Muscle of leg (tissue), 11 donors: ENCODE measurements around the gene DUSP10. TPM values are rescaled to one million over a fixed set of nuclear protein-coding genes. Genes with fewer than 3 reads are reported as not detected.

Experiments used
- DNase-seq: peaks from one replicate; pipeline ENCODE4 v3.0.0; 2013
- H3K27ac ChIP-seq: one replicate; pipeline ENCODE4 v1.5.1; 2013; ENCODE audit warnings: mild to moderate bottlenecking, low read length, control low read depth
- H3K27me3 ChIP-seq: one replicate; pipeline ENCODE4 v1.6.1; 2013; ENCODE audit warnings: low read length; ENCODE audit not compliant: control insufficient read depth, insufficient read depth
- H3K36me3 ChIP-seq: one replicate; pipeline ENCODE4 v1.6.1; 2013; ENCODE audit warnings: low read length; ENCODE audit not compliant: control insufficient read depth, insufficient read depth
- H3K4me1 ChIP-seq: one replicate; pipeline ENCODE4 v1.6.1; 2013; ENCODE audit warnings: low read length; ENCODE audit not compliant: control insufficient read depth, insufficient read depth
- H3K4me3 ChIP-seq: one replicate; pipeline ENCODE4 v1.5.1; 2013; ENCODE audit warnings: low read length, control low read depth
- H3K9me3 ChIP-seq: replicated peaks from 2 replicates; pipeline ENCODE4 v1.6.1; 2013; ENCODE audit warnings: low read depth, low read length; ENCODE audit not compliant: control insufficient read depth
- WGBS: methylation state at CpG from one replicate; pipeline ENCODE4 v1.1.5; 2013; ENCODE audit warnings: missing lambda C conversion rate; ENCODE audit not compliant: insufficient coverage; 5-methylcytosine and 5-hydroxymethylcytosine counted together
- polyA plus RNA-seq, 8 donors: library from polyadenylated mRNA; unstranded; fragments of 120-200 nt; gene quantifications; one replicate each; pipeline versions ENCODE4 v1.2.1 to v1.2.3, GENCODE V29; 2013; ENCODE audit warnings: inconsistent platforms in 1 of 8, low replicate concordance in 1 of 8; ENCODE audit not compliant: insufficient read length in 8 of 8, insufficient read depth in 1 of 8
- total RNA-seq: library from RNA; stranded (reverse); fragments of 120-200 nt; gene quantifications from one replicate; pipeline ENCODE4 v1.2.4, GENCODE V29; 2013

Gene DUSP10
- total and polyA plus RNA-seq, 9 donors = 9.5 to 45.9 (median 14.9) TPM

DNA sequence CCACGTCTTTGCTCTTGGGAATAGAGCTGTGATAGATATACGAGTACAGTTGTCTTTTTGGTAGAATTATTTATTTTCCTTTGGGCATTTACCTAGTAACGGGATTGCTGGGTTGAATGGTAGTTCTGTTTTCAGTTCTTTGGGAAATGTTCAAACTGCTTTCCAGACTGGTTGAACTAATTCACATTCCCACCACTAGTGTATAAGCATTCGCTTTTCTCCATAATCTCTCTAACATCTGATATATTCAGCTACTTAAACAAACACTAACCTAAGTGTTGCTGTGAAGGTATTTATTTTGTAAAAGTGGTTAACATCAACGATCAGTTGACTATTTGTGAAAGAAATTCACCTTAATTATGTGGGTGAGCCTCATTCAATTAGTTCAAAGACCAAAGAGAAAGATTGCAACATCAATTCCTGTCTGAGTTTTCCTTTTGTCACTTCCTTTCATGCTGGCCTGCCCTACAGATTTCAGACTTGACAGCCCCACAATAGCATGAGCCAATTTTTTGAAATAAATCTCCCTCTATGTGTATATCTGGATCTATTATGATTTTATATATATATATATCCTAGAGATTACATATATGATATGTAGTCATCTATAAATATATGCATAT is 26.7 kb upstream of the DUSP10 start:
- Histone ChIP-seq H3K4me1 (no peaks in the 10 kb centered on the region), H3K27ac (no peak overlapping the region), H3K9me3 (no peaks in the 10 kb centered on the region), H3K36me3 (no peaks in the 10 kb centered on the region), H3K4me3 (no peak overlapping the region), H3K27me3 (no peaks in the 10 kb centered on the region)
- no peak for DNase-seq
- no CpG with 5 or more reads among the region's 5 CpGs for WGBS

DNA sequence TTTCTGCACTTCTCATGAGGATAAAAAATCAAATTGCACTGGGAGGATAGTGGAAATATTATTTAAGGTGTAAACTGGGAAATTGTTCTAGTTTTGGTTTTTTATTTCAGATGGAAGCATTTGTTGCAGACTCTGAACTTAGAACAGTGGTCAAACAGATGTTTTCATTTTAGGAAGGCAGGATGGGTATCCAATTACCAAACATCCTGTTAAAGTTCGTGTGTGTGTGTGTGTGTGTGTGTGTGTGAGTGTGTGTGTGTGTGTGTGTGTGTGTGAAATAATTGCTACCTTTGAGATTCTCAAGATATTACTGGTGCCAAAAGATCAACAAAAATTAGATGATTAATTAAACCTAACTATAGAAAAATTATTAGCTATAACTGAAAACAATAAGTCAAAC is 24.3 kb upstream of the DUSP10 start:
- Histone ChIP-seq H3K27me3 (no peaks in the 10 kb centered on the region), H3K36me3 (no peaks in the 10 kb centered on the region), H3K4me3 (no peak overlapping the region), H3K4me1 (no peaks in the 10 kb centered on the region), H3K9me3 (no peaks in the 10 kb centered on the region), H3K27ac (no peak overlapping the region)
- WGBS = no CpG with 5 or more reads among the region's 1 CpG
- DNase-seq = peak; percentile 53

DNA sequence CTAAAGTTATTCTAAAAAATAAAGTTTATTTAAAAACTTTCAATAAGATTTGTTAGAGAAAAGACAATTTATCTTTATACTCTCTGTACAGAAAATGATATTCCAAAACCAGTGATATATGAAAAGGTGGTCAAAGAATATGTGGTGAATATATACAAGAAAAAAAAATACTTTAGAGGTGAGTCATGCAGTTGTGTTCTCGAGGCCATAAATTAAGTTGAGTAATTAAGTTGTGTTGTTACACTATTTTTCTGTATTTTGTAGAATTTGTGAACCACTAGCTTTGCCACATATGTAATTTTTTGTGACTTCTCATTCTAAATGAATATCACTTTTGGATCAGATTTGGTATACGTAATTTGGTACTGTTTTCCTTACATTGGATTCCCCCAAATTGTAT is 23.6 kb upstream of the DUSP10 start:
- WGBS = no CpG with 5 or more reads among the region's 2 CpGs
- Histone ChIP-seq H3K27me3 (no peaks in the 10 kb centered on the region), H3K27ac (no peak overlapping the region), H3K36me3 (no peaks in the 10 kb centered on the region), H3K9me3 (no peaks in the 10 kb centered on the region), H3K4me1 (no peaks in the 10 kb centered on the region), H3K4me3 (no peak overlapping the region)
- no peak for DNase-seq

DNA sequence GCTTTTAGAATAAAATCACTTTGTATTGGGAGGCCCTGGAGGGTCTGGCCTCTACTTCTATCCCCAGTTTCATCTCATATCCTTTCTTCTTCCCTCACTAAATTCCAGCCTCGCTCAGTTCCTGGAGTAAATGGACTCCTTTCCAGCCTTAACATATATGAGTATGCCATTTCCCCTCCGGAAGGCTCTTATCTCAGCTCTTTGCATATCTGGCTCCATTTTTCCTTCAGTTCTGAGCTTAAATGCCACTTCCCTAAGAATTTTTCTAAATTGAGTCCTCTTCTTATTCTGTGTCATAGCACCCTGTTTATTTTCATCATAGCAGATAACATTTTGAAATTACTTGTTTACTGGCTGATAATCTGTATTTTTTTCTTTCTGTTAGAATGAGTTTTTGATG is 20.2 kb upstream of the DUSP10 start:
- DNase-seq = no peak
- WGBS = 84% methylated on average over 2 of the region's 2 CpGs
- no peaks in the 10 kb centered on the region for H3K36me3 ChIP-seq
- no peaks in the 10 kb centered on the region for H3K9me3 ChIP-seq
- no peak overlapping the region for H3K4me3 ChIP-seq
- H3K27me3 ChIP-seq = no peaks in the 10 kb centered on the region
- no peaks in the 10 kb centered on the region for H3K4me1 ChIP-seq
- H3K27ac ChIP-seq = no peak overlapping the region

DNA sequence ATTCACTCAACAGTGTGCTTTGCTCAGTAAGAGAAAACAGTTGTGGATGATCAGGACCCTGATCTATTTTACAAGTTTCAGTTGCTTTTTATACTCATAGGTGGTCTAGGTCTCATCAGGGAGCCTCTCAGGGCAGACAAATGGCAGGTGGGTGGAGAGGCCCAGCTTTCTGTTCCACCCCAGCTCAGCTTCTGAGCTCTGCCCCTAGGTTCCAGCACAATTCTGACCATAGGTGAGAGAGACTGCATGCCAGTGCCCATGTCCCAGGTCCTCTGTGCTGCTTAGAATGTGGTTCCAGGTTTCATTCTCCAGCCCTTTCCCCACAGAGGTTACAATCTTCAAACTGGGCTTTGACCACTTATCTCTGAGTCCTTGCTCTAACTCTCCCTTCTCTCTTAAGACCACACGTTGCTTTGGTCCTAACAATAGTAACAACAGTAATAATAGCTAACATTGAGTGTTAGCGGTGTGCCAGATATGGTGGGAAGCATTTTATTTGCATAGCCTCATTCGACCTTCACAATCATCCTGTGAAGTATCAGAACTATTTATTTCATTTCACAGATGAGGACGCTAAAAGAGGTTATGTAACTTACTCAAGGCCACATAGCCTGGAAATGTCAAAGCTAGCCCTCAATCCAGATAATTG is 19.6 kb upstream of the DUSP10 start:
- Histone ChIP-seq H3K27me3 (no peaks in the 10 kb centered on the region), H3K27ac (no peak overlapping the region), H3K36me3 (no peaks in the 10 kb centered on the region), H3K9me3 (no peaks in the 10 kb centered on the region), H3K4me1 (no peaks in the 10 kb centered on the region), H3K4me3 (no peak overlapping the region)
- no peak for DNase-seq
- WGBS = no CpG with 5 or more reads among the region's 4 CpGs

DNA sequence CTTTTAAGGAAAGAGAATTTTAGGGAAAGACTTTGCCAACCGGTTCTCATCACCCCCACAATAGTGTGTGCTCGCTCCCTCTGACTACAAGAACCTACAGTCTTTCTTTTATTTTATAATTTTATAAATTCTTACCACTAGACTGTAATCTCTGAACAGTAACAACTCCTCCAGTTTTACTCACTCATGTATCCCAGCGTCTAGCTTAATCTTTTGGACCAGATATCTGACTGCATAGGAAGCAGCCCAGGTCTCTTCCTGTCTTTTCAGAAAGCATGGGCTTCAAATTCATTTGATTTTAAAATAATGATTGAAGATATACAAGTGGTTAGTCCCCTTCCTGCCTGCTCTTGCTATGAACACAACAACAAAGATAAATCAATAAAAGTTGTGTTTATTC is 19.0 kb upstream of the DUSP10 start:
- Histone ChIP-seq H3K4me1 (no peaks in the 10 kb centered on the region), H3K27ac (no peak overlapping the region), H3K36me3 (no peaks in the 10 kb centered on the region), H3K27me3 (no peaks in the 10 kb centered on the region), H3K4me3 (no peak overlapping the region), H3K9me3 (no peaks in the 10 kb centered on the region)
- DNase-seq = no peak
- WGBS = no CpG with 5 or more reads among the region's 3 CpGs

DNA sequence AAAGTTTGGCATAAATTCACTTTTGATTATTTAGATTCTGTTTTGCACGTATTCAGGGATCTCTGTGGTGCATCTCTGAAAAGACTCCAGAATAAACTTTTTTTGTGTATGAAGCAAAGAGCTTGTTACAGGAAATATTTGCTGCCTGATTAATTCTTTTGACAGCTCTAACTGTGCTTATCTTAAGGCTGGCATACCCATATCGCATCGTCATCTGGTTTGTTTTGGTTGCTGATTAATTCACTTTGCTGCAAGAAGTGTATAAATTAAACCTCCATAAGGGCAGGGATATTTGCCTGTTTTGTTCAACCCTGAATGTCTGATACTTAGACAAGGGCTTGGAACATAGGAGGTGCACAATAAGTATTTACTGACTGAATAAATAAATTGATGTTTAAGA is 17.5 kb upstream of the DUSP10 start:
- no peak overlapping the region for H3K4me3 ChIP-seq
- no peaks in the 10 kb centered on the region for H3K36me3 ChIP-seq
- no peak for DNase-seq
- H3K27ac ChIP-seq = no peak overlapping the region
- H3K4me1 ChIP-seq = no peaks in the 10 kb centered on the region
- H3K27me3 ChIP-seq = no peaks in the 10 kb centered on the region
- H3K9me3 ChIP-seq = no peaks in the 10 kb centered on the region
- WGBS = no CpG with 5 or more reads among the region's 3 CpGs

DNA sequence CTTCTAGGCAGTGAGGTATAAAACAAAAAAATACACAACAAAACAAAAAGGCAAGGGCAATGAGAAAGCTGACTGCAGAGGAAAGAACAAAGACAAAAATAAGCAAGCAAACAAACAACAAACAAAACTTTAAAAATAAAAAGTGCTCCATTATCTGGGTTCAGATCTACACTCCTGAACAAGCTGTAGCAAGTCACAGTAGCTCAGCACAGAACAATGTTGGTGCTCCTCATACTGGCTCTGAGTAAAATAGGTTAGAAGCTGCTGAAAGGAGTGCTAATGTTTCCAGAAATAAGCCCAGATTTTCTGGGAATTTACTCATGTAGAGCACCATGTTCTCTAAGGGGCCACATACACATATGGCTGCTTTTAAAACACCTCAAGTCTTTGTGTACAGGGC is 16.6 kb upstream of the DUSP10 start:
- no peaks in the 10 kb centered on the region for H3K36me3 ChIP-seq
- H3K27me3 ChIP-seq = no peaks in the 10 kb centered on the region
- no peak for DNase-seq
- no peak overlapping the region for H3K27ac ChIP-seq
- no peak overlapping the region for H3K4me3 ChIP-seq
- no peaks in the 10 kb centered on the region for H3K9me3 ChIP-seq
- H3K4me1 ChIP-seq = no peaks in the 10 kb centered on the region

DNA sequence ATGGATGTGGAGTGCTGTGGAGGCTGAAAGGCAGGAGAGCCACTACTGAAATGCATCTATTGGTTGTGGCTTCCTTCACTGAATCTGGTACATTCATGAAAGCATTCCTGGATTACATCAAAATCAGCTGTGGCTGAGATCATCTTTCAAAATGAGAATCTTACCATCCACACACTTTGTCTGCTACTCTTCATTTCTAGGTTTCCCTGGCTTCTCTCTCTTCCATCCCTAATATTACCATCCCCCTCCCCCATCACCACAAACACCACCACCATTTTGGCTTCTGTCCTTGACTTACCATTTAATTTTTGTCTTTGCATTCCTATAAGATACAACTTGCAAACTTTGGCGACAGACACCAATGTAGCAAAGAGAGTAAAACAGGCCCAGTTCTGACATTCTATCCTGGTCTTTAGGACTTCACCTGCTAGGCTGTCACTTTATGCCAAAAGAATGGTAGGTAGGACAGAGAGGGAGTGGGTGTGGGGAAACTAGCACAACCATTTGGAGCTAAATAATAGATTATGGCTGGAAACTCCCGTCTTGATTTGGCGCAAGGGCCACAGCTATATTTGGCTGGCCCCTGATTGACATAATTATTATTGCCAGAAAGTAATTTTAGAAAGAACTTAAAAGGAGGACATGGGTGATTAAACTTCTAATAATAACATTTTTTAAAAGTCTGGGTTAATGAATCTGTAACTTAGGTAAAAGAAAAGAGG is 15.1 kb upstream of the DUSP10 start:
- H3K36me3 ChIP-seq = no peaks in the 10 kb centered on the region
- no peaks in the 10 kb centered on the region for H3K4me1 ChIP-seq
- H3K27ac ChIP-seq = no peak overlapping the region
- no CpG with 5 or more reads among the region's 3 CpGs for WGBS
- no peak for DNase-seq
- H3K9me3 ChIP-seq = no peaks in the 10 kb centered on the region
- no peak overlapping the region for H3K4me3 ChIP-seq
- H3K27me3 ChIP-seq = no peaks in the 10 kb centered on the region

DNA sequence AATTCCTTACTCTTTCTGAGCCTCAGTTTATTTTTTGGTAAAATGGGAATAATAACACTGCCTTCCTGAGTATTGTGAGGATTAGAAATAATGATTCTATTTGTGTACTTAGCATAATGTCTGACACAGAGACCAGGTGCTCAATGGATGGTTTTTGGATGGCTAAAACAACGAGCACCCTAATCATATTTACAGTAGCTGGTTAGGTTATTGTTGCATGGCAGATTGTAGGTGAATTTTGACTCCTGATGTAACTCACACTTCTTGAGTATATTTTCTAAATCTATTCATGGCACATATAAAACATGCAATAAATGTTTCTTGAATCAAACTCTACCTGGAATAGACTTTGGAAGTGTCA is 11.9 kb upstream of the DUSP10 start:
- no peak overlapping the region for H3K4me3 ChIP-seq
- no CpG with 5 or more reads among the region's 1 CpG for WGBS
- no peaks in the 10 kb centered on the region for H3K27me3 ChIP-seq
- DNase-seq = no peak
- H3K4me1 ChIP-seq = no peaks in the 10 kb centered on the region
- H3K36me3 ChIP-seq = no peaks in the 10 kb centered on the region
- H3K9me3 ChIP-seq = no peaks in the 10 kb centered on the region
- no peak overlapping the region for H3K27ac ChIP-seq
